ENCODE data around the gene DAZAP1. TPM values are rescaled to one million over a fixed set of nuclear protein-coding genes. Genes with fewer than 3 reads are reported as not detected.

Gene DAZAP1
- total and polyA plus RNA-seq, 2 experiments from 2014 or later = 35.8 to 46.8 TPM

GRCh38 chr19:1459479-1459878 is 52.1 kb downstream of the DAZAP1 start:
- Histone ChIP-seq H3K9me2 (replicated peaks; ENCODE audit: insufficient read depth) (no peaks in the 10 kb centered on the region), H3K36me3 (replicated peaks; ENCODE audit: insufficient read depth, low read depth) (no peaks in the 10 kb centered on the region), H3K27me3 (peaks cover 28% of the 10 kb centered on the region), H3K4me3 (no peak overlapping the region), H3K4me2 (no peak overlapping the region), H3K4me1 (ENCODE audit: insufficient read depth) (no peaks in the 10 kb centered on the region), H2AFZ (no peak overlapping the region), H3K79me2 (no peaks in the 10 kb centered on the region), H4K20me1 (ENCODE audit: insufficient read depth, poor library complexity, severe bottlenecking) (no peaks in the 10 kb centered on the region), H3K27ac (no peak overlapping the region), H3K9me3 (ENCODE audit: low read depth) (no peaks in the 10 kb centered on the region)
- no peak for DNase-seq (ENCODE audit: low spot score)
- no peak for TF ChIP-seq EZH2phosphoT487 (IDR thresholded peaks at IDR 0.05; ENCODE audit: low read depth, severe bottlenecking, unreplicated experiment)
- no peak for TF ChIP-seq EZH2 (IDR thresholded peaks at IDR 0.05; ENCODE audit: borderline replicate concordance)
- TF ChIP-seq CTCF (IDR thresholded peaks at IDR 0.05; ENCODE audit: poor library complexity) = no peak
- WGBS (ENCODE audit: low lambda C conversion rate, missing lambda C conversion rate) = 75% methylated on average over 9 of the region's 9 CpGs

DNA sequence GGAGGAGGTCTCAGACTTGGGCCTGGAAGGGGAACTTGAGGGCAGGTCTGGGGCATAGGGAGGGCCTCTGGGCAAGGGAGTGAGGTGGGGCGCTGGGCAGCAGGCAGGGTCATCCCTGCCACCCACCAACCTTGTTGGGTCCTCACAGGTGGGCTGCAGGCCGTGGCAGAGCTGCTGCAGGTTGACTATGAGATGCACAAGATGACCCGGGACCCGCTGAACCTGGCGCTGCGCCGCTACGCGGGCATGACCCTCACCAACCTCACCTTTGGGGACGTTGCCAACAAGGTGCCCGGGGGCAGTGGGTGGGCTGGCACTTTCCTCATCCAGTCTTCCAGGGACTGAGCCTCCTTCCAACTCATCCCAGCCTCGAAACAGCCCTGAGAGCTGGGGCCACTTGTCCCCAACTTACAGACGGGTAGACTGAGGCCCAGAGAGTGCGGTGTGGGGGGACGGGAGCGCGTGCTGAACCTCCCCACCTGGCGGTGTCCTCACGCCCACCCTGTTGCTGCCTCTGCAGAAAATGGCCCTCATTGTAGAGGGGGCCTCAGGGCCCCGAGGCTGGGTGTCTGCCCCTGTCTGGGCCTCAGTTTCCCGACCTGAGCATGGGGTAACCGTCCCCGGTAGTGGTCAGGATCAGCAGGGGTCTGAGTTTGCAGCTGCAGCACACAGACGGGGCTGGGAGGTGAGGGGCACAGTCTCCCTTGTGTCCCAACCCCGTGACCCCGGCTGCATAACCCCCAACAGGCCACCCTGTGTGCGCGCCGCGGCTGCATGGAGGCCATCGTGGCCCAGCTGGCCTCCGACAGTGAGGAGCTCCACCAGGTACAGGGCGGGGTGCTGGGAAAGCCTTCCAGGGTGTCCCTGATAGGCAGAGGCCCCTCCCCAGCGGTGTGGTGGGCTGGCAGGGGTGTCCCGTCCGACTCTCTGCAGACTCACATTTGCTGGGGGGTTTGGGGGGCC is 52.9 kb downstream of the DAZAP1 start:
- no peaks in the 10 kb centered on the region for H3K9me3 ChIP-seq (ENCODE audit: low read depth)
- no peaks in the 10 kb centered on the region for H3K36me3 ChIP-seq (replicated peaks; ENCODE audit: insufficient read depth, low read depth)
- 95% methylated on average over 36 of the region's 36 CpGs for WGBS (ENCODE audit: low lambda C conversion rate, missing lambda C conversion rate)
- no peak overlapping the region for H3K4me2 ChIP-seq
- H2AFZ ChIP-seq = no peak overlapping the region
- TF ChIP-seq CTCF (IDR thresholded peaks at IDR 0.05; ENCODE audit: poor library complexity) (no peak), EZH2 (IDR thresholded peaks at IDR 0.05; ENCODE audit: borderline replicate concordance) (no peak), EZH2phosphoT487 (IDR thresholded peaks at IDR 0.05; ENCODE audit: low read depth, severe bottlenecking, unreplicated experiment) (no peak)
- H3K4me3 ChIP-seq = no peak overlapping the region
- no peaks in the 10 kb centered on the region for H3K9me2 ChIP-seq (replicated peaks; ENCODE audit: insufficient read depth)
- peaks cover 5% of the 10 kb centered on the region for H4K20me1 ChIP-seq (ENCODE audit: insufficient read depth, poor library complexity, severe bottlenecking)
- no peaks in the 10 kb centered on the region for H3K79me2 ChIP-seq
- peaks cover 28% of the 10 kb centered on the region for H3K27me3 ChIP-seq
- H3K27ac ChIP-seq = no peak overlapping the region
- DNase-seq (ENCODE audit: low spot score) = no peak
- no peaks in the 10 kb centered on the region for H3K4me1 ChIP-seq (ENCODE audit: insufficient read depth)

GRCh38 chr19:1461862-1462261 is 54.5 kb downstream of the DAZAP1 start:
- Histone ChIP-seq H3K4me3 (no peak overlapping the region), H3K79me2 (no peaks in the 10 kb centered on the region), H3K4me1 (ENCODE audit: insufficient read depth) (peaks cover 11% of the 10 kb centered on the region), H3K27me3 (peaks cover 32% of the 10 kb centered on the region), H3K9me3 (ENCODE audit: low read depth) (no peaks in the 10 kb centered on the region), H3K9me2 (replicated peaks; ENCODE audit: insufficient read depth) (no peaks in the 10 kb centered on the region), H3K36me3 (replicated peaks; ENCODE audit: insufficient read depth, low read depth) (no peaks in the 10 kb centered on the region), H3K27ac (no peak overlapping the region), H2AFZ (no peak overlapping the region), H3K4me2 (no peak overlapping the region), H4K20me1 (ENCODE audit: insufficient read depth, poor library complexity, severe bottlenecking) (peaks cover 17% of the 10 kb centered on the region)
- TF ChIP-seq EZH2phosphoT487 (IDR thresholded peaks at IDR 0.05; ENCODE audit: low read depth, severe bottlenecking, unreplicated experiment) (no peak), EZH2 (IDR thresholded peaks at IDR 0.05; ENCODE audit: borderline replicate concordance) (no peak), CTCF (IDR thresholded peaks at IDR 0.05; ENCODE audit: poor library complexity) (no peak)
- DNase-seq (ENCODE audit: low spot score) = no peak
- WGBS (ENCODE audit: low lambda C conversion rate, missing lambda C conversion rate) = 95% methylated on average over 15 of the region's 24 CpGs

Measured in hepatocyte (in vitro differentiated cells).